GM12878 (cell line): Measurements from ENCODE around the gene MAN2C1.

Experiments
- EZH2 ChIP-seq: IDR thresholded peaks from 2 replicates; pipeline ENCODE4 v1.6.1; 2012; ENCODE audit warnings: low read depth, mild to moderate bottlenecking, control low read depth, inconsistent platforms, low read length, borderline replicate concordance; ENCODE audit not compliant: control insufficient read depth
- NFIC ChIP-seq: IDR thresholded peaks from 2 replicates; pipeline ENCODE4 v1.6.1; 2012; ENCODE audit warnings: low read depth, mild to moderate bottlenecking, inconsistent platforms, low read length, moderate library complexity
- PML ChIP-seq: IDR thresholded peaks from 2 replicates; pipeline ENCODE4 v1.6.1; 2012; ENCODE audit warnings: low read length, inconsistent platforms
- POLR2A ChIP-seq: IDR thresholded peaks from 2 replicates; pipeline ENCODE4 v1.6.1; 2011; ENCODE audit warnings: low read depth, mild to moderate bottlenecking, low read length
- POLR2AphosphoS5 ChIP-seq: IDR thresholded peaks from 2 replicates; pipeline ENCODE4 v1.6.1; 2011; ENCODE audit warnings: mild to moderate bottlenecking, low read length, inconsistent platforms
- RAD21 ChIP-seq: IDR thresholded peaks from 2 replicates; pipeline ENCODE4 v1.6.1; 2011; ENCODE audit warnings: mild to moderate bottlenecking, low read depth, low read length, moderate library complexity; ENCODE audit not compliant: insufficient read depth
- TAF1 ChIP-seq: IDR thresholded peaks from 2 replicates; pipeline ENCODE4 v1.6.1; 2011; ENCODE audit warnings: mild to moderate bottlenecking, low read depth, low read length, borderline replicate concordance
- TF ChIP-seq, protein P1 (sequence below), 3 experiments: IDR thresholded peaks in 2 of 3; conservative IDR thresholded peaks in 1 of 3; 2 replicates each; pipeline ENCODE4 v1.5.1; 2011; ENCODE audit warnings: low read depth in 3 of 3, low read length in 3 of 3, mild to moderate bottlenecking in 3 of 3, control low read depth in 2 of 3, moderate library complexity in 2 of 3, inconsistent platforms in 1 of 3, mixed read lengths in 1 of 3; ENCODE audit not compliant: control insufficient read depth in 2 of 3, insufficient read depth in 1 of 3; ENCODE audit errors: extremely low read depth in 1 of 3
- TF ChIP-seq, protein P2 (sequence below): IDR thresholded peaks from 2 replicates; pipeline ENCODE4 v1.6.1; 2011; ENCODE audit warnings: low read depth, low read length, improper control_type of control experiment, borderline replicate concordance

DNA sequence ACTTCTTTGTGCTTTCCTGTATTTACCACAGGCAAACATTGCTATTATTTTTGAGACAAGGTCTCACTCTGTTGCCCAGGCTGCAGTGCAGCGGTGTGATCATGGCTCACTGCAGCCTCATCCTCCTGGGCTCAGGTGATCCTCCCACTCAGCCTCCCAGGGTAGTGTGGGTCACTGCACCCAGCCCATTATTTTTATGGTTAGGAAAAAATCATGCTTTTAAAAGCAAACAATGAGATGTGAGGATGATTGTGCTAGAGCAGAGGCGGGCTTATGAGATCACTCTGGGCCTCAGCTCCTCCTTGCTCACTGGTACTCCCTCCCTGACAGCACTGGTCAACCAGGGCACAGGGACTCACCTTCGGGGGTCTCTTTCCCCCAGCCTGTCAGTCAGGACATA lies 2.2 kb downstream of the MAN2C1 start:
- TF ChIP-seq, protein P1, sequence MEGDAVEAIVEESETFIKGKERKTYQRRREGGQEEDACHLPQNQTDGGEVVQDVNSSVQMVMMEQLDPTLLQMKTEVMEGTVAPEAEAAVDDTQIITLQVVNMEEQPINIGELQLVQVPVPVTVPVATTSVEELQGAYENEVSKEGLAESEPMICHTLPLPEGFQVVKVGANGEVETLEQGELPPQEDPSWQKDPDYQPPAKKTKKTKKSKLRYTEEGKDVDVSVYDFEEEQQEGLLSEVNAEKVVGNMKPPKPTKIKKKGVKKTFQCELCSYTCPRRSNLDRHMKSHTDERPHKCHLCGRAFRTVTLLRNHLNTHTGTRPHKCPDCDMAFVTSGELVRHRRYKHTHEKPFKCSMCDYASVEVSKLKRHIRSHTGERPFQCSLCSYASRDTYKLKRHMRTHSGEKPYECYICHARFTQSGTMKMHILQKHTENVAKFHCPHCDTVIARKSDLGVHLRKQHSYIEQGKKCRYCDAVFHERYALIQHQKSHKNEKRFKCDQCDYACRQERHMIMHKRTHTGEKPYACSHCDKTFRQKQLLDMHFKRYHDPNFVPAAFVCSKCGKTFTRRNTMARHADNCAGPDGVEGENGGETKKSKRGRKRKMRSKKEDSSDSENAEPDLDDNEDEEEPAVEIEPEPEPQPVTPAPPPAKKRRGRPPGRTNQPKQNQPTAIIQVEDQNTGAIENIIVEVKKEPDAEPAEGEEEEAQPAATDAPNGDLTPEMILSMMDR (IDR thresholded peaks at IDR 0.05 in 2 of 3, conservative IDR thresholded peaks at IDR 0.05 in 1 of 3; ENCODE audit: control insufficient read depth in 2 of 3, extremely low read depth in 1 of 3, insufficient read depth in 1 of 3, low read depth in 3 of 3, low read length in 3 of 3), result no peak
- TF ChIP-seq, protein P2, sequence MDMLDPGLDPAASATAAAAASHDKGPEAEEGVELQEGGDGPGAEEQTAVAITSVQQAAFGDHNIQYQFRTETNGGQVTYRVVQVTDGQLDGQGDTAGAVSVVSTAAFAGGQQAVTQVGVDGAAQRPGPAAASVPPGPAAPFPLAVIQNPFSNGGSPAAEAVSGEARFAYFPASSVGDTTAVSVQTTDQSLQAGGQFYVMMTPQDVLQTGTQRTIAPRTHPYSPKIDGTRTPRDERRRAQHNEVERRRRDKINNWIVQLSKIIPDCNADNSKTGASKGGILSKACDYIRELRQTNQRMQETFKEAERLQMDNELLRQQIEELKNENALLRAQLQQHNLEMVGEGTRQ, result no peak
- TF ChIP-seq NFIC (no peak), RAD21 (no peak), POLR2AphosphoS5 (no peak), EZH2 (no peak), TAF1 (no peak), PML (no peak), POLR2A (no peak)
